Activated T-cell treated with anti-CD3 and anti-CD28 coated beads for 4 hours (primary cell): ENCODE data around the gene CSNK2B.

Experiments
- DNase-seq: peaks from one replicate; pipeline ENCODE4 v3.0.0-alpha.2; 2020

CSNK2B gene

DNA sequence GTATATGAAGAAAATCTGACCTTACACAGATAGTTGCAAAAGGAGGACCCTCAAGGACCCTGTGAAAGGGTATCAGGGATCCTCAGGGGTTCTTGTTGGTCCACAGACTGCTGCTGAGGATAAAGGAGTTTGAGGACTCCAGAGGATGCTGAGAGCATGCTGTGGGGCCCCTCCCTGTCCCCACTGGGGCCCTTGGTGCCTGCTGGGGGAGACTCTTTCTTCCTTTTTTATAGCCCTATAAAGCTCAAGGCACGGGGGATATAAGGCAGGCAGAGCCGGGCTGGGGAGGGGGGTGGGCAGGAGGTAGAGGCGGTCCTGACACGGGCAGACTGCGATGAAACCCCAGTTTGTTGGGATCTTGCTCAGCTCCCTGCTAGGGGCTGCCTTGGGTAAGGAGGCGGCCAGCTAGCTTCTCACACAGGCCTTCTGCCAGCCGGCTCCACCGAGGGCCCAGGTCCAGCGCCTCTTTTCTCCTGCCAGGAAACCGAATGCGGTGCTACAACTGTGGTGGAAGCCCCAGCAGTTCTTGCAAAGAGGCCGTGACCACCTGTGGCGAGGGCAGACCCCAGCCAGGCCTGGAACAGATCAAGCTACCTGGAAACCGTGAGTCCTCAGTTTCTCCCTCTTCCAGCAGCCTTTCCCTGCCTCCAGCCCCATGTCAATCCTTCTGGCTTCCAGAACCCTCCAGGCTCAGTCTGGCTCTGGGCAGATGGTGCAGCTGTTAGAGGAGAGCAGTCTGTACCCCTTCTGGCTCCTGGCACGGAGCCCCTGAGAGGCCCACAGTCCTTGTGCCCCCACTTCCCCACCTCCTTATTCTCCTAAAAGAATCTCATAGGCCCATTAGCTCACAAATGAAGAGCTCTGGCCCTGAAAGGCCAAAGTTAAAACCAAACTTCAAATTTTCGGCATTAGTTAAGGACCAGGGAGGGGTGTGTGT is 49.4 kb downstream of the CSNK2B start, which contains the start of gene LY6G6D:
LY6G6D (plus strand) TSS at position 327 of the 937 bp plus-strand sequence; CDS start at position 335, 8 bp downstream.
- DNase-seq = no peak

DNA sequence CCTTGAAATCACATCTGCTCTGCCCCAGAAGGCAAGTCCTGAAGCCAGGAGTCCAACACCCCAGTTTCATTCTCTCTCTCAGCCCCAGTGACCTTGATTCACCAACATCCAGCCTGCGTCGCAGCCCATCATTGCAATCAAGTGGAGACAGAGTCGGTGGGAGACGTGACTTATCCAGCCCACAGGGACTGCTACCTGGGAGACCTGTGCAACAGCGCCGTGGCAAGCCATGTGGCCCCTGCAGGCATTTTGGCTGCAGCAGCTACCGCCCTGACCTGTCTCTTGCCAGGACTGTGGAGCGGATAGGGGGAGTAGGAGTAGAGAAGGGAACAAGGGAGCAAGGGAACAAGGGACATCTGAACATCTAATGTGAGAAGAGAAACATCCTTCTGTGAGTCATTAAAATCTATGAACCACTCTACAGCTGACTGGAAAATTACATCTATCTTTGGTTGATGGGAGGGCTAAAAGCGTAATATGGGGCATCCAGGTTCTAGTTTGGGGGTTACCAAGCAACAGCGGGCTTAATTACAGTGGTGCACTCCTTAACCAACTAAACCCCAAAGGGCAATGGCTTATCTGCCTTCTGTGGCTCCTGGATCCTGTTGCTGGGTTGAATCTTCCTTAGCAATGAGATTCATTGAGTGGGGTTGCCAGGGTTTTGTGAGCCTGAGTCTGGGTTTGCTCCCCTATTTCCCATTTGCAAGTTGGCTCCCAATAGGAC is 51.8 kb downstream of the CSNK2B start:
- no peak for DNase-seq

GRCh38 chr6:31718265-31718664 is 52.4 kb downstream of the CSNK2B start:
- DNase-seq = no peak

DNA sequence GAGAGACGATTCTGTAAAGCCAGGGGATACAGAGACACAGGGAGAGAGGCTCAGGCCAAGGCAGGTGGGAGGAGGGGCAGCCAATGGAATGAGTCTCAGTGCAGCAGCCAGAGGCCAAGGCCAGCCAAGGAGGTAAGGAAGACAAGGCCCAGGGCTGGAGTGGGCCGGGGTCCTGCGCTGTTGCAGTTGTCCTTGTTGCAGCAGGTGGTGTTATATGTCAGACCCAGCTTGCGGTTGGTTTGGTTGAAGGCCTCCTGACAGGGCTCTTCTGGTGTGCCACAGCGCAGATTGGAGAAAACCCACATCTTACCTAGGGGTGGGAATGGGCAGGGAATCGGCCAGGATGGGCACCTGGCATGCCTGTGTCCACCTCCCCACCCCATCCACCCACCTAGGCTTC is 53.1 kb downstream of the CSNK2B start:
- no peak for DNase-seq
